ENCODE results near the gene PIP5K1C.

GRCh38 chr19:3599776-3600187, 100.5 kb downstream of the PIP5K1C start:
- peak; percentile 33; the same call in 1 of the 2 replicates for TF ChIP-seq CTCF (conservative IDR thresholded peaks at IDR 0.05)
- no peak for TF ChIP-seq EZH2 (IDR thresholded peaks at IDR 0.05; ENCODE audit: low read depth)
